Epithelial cell of proximal tubule (primary cell): ENCODE results near the gene RIMS4. TPM values are rescaled to one million over a fixed set of nuclear protein-coding genes. Genes with fewer than 3 reads are reported as not detected.

Experiments used
- DNase-seq: peaks from one replicate; pipeline ENCODE4 v3.0.0-alpha.2; 2011; ENCODE audit warnings: low read depth
- H3K4me3 ChIP-seq: 2 replicates; pipeline ENCODE4 v1.5.1; 2011; ENCODE audit warnings: low read depth, mild to moderate bottlenecking, low read length
- total RNA-seq: library from RNA; depleted of rRNA; stranded (reverse); fragments of >200 nt; gene quantifications from 2 replicates; pipeline ENCODE4 v1.2.3, GENCODE V29; 2015
- TF ChIP-seq, protein P1 (sequence below): conservative IDR thresholded peaks from 2 replicates; pipeline ENCODE4 v1.5.1; 2012; ENCODE audit warnings: low read depth, mild to moderate bottlenecking, low read length

The RIMS4 gene
- total RNA-seq, 1 donor from 2014 or later: not detected

DNA sequence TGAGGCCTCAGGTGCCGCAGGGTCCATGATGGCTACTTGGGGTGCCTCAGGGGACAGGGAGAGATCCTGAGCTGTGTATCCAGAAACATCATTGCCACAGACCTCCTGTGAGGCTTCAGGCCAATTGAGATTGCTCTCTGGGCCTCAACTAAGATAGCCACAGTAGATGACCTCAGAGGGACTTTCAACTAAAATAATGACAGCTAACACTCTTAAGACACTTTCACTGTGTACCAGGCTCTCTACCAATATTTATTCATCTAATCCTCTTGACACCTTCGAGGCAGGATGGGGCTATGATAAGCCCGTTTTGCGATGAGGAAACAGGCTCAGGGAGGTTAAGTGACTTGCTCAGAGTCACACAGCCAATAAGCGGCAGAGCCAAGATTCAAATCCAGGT, 10.7 kb downstream of the RIMS4 start:
- TF ChIP-seq, protein P1, sequence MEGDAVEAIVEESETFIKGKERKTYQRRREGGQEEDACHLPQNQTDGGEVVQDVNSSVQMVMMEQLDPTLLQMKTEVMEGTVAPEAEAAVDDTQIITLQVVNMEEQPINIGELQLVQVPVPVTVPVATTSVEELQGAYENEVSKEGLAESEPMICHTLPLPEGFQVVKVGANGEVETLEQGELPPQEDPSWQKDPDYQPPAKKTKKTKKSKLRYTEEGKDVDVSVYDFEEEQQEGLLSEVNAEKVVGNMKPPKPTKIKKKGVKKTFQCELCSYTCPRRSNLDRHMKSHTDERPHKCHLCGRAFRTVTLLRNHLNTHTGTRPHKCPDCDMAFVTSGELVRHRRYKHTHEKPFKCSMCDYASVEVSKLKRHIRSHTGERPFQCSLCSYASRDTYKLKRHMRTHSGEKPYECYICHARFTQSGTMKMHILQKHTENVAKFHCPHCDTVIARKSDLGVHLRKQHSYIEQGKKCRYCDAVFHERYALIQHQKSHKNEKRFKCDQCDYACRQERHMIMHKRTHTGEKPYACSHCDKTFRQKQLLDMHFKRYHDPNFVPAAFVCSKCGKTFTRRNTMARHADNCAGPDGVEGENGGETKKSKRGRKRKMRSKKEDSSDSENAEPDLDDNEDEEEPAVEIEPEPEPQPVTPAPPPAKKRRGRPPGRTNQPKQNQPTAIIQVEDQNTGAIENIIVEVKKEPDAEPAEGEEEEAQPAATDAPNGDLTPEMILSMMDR: no peak
- H3K4me3 ChIP-seq: no peak overlapping the region
- no peak for DNase-seq

DNA sequence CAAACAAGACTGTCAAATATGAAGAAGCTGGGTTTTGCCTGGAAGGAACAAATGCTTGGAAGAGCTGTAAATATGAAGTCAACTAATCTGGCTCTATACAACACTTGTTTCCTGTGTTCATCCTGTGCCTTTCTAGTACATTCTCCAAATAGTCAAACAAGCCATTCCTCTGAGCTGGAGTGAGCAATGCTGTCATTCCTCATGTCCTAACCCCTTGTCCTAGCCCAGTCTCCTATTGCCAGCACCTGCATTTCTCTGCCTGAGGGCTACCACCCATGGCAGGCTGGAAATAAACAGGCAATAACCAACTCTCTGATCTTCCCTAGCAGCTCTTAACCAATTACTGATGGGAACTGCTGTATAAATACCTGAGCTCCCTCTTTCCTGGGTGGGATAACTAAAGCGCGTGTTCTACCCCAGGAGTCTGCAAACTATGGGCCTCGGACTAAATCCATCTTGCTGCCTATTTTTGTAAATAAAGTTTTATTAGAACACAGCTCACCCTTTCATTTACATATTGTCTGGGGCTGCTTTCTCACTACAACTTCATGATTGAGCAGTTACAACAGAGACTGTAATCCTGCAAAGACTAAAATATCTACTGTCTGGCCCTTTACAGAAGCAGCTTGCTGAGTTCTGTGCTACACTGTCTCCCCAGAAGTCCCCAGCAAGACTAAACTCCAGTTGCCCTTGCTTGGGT, 13.4 kb downstream of the RIMS4 start:
- TF ChIP-seq, protein P1: no peak
- no peak overlapping the region for H3K4me3 ChIP-seq
- DNase-seq: no peak

DNA sequence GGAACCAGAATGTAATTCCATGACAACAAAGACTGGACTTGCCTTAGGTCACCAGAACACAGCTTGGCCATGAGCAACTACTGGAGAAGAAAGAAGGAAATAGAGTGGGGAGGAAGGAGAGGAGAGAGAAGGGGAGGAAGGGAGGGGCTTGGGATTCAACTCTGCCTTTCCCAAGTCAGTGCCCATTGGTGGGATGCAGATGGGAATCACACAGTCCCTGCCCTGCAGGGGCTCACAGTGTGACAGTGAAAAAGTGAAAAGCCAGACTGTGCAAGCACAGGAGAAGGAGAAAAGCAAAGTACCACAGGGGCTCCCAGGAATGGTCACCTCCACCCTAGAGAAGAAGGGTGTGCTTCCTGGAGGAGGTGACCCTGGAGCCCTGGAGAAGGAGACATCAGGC, 14.0 kb downstream of the RIMS4 start:
- DNase-seq: no peak
- TF ChIP-seq, protein P1: no peak
- no peak overlapping the region for H3K4me3 ChIP-seq

DNA sequence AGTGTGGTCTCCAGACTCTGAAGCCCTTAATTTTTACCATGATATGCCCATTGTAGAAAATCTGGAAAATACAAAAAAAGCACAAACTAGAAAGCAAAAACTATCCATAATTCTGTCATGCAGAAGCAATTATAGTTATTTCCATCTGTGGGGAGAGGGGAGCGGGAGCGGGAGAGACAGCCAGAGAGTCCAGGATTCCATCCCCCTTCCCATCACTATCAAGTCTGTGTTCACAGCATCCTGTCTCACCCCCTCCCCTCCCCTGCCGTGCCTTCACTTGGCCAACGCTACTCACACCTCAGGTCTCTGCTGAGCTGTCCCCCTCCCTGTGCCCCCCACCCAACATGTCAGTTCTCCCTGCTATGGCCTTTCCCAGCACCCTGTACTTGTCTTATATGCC, 14.5 kb downstream of the RIMS4 start:
- H3K4me3 ChIP-seq: no peak overlapping the region
- TF ChIP-seq, protein P1: no peak
- DNase-seq: no peak

DNA sequence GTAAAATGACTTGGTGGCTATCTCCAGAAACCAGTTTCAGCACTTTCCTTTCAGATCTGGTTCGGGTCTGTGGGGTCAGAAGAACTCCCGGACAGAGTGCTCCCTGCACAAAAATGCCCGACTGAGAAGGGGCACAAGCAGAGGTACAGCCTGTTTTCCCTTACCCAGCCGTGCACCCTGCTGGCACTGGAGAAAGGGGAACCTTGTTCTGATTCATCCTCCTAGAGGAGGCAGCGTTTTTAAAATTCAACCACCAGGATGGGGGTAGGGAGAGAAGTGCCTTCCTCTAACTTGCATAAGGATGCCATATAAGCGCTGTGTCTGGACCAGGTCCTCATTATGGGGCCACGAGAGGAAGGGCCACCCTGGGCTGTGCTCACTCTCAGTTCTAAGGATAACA, 17.6 kb downstream of the RIMS4 start:
- TF ChIP-seq, protein P1: no peak
- no peak overlapping the region for H3K4me3 ChIP-seq
- DNase-seq: no peak

DNA sequence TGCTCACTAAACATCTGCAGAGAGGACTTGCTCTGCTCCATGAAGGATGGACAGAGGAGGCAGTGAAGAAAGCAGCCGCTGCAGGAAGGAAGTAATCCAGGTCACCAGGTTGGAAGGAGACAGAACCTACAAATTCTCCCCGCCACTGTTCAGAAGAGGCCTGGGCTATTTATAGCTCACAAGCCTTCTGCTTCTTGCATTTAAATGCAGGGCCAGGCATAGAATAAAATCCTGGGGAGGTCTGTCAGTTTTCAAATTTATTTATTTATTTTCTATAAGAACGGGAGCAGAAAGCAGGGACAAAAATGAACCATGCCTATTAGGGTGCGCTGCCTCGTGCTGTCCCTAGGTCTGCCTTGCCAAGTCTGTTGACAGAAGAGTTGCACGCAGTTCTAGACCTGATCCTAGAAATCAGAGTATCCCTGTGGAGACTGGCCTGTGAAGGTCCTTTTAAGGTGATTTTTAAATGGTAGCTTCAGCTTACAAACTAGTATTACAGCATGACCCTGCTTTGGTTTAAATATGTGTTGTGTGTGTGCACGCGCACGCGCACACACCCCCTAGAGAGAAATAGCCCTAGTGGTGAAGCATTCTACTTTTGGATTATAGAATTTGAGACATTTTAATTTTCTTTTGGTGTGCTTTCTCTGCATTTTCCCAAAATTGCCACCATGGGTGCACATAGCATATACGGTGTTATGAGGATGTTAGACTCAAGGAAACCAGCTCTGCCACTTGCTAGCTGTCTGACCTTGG, 19.5 kb downstream of the RIMS4 start:
- TF ChIP-seq, protein P1: no peak
- no peak for DNase-seq
- H3K4me3 ChIP-seq: no peak overlapping the region
